Measurements from ENCODE around the gene PPP3CB. TPM values are rescaled to one million over a fixed set of nuclear protein-coding genes. Genes with fewer than 3 reads are reported as not detected.
"Not testable (repeated sequence)": the region's sequence is repeated elsewhere in the genome, so short reads cannot be mapped to it uniquely, and the experiment has no call there.

PPP3CB gene
- total and polyA plus RNA-seq, 2 experiments from 2014 or later: 17.9 to 38.5 TPM

- H3K27me3 Mint-ChIP-seq (ENCODE audit: insufficient read depth, low read depth, poor library complexity): peaks cover 5% of the 10 kb centered on the region
- Histone ChIP-seq H3K27ac (ENCODE audit: low read depth) (no peak overlapping the region), H3F3A (replicated peaks; ENCODE audit: low read depth) (no peaks in the 10 kb centered on the region), H3K4me3 (no peak overlapping the region), H3K4me2 (no peak overlapping the region), H3K79me2 (replicated peaks; ENCODE audit: insufficient read depth) (peaks cover 33% of the 10 kb centered on the region), H3K4me1 (ENCODE audit: insufficient read depth) (no peaks in the 10 kb centered on the region), H3K36me3 (ENCODE audit: insufficient read depth) (peaks cover 19% of the 10 kb centered on the region; the same call in 1 of the 2 replicates), H3K9me2 (ENCODE audit: insufficient read depth) (no peaks in the 10 kb centered on the region), H4K20me1 (replicated peaks; ENCODE audit: insufficient read depth) (peaks cover 11% of the 10 kb centered on the region; the same call in 1 of the 2 replicates), H2AFZ (no peak overlapping the region), H3K27me3 (ENCODE audit: insufficient read depth) (no peaks in the 10 kb centered on the region)
- DNase-seq (ENCODE audit: low spot score): peak; percentile 72
- H3K27ac Mint-ChIP-seq: no peak overlapping the region
- peaks cover 38% of the 10 kb centered on the region for H3K36me3 Mint-ChIP-seq (ENCODE audit: low read depth)
- ATAC-seq: peak; percentile 93
- no peak for TF ChIP-seq ZNF462 (CRISPR knock-in tag; IDR thresholded peaks at IDR 0.05)
- peak; percentile 69 to 77 for TF ChIP-seq CTCF (conservative IDR thresholded peaks at IDR 0.05; ENCODE audit: low read depth in 2 of 2)
- TF ChIP-seq EZH2 (IDR thresholded peaks at IDR 0.05; ENCODE audit: low read depth, unreplicated experiment): no peak
- H3K4me3 Mint-ChIP-seq: no peak overlapping the region
- H3K4me1 Mint-ChIP-seq: no peaks in the 10 kb centered on the region
- no peaks in the 10 kb centered on the region for H3K9me3 Mint-ChIP-seq
Observed at GRCh38 chr10:73398024-73398423, 97.8 kb downstream of the PPP3CB start.

GRCh38 chr10:73394325-73394724 is 101.5 kb downstream of the PPP3CB start:
- not testable (repeated sequence) for H3K27me3 ChIP-seq (ENCODE audit: insufficient read depth); H3K4me3 ChIP-seq; H2AFZ ChIP-seq; DNase-seq (ENCODE audit: low spot score); H3K4me1 ChIP-seq (ENCODE audit: insufficient read depth); H3K9me3 Mint-ChIP-seq; ATAC-seq; H3K79me2 ChIP-seq (replicated peaks; ENCODE audit: insufficient read depth); H3K9me2 ChIP-seq (ENCODE audit: insufficient read depth); H3F3A ChIP-seq (replicated peaks; ENCODE audit: low read depth); H3K27me3 Mint-ChIP-seq (ENCODE audit: insufficient read depth, low read depth, poor library complexity); H3K27ac ChIP-seq (ENCODE audit: low read depth); H3K4me1 Mint-ChIP-seq; H3K4me3 Mint-ChIP-seq; H3K27ac Mint-ChIP-seq; H3K4me2 ChIP-seq
- Histone ChIP-seq H3K36me3 (ENCODE audit: insufficient read depth) (peaks cover 19% of the 10 kb centered on the region), H4K20me1 (replicated peaks; ENCODE audit: insufficient read depth) (peaks cover 14% of the 10 kb centered on the region)
- peaks cover 55% of the 10 kb centered on the region for H3K36me3 Mint-ChIP-seq (ENCODE audit: low read depth)

Data from GM23338 (cell line).